OCI-LY7 (cell line): ENCODE results near the gene PRKN.

Source experiments
- CTCF ChIP-seq: fragments of 200-600 bp; sonication (generic); conservative IDR thresholded peaks from 2 replicates; pipeline ENCODE4 v1.5.1; 2014; ENCODE audit warnings: mild to moderate bottlenecking, antibody characterized with exemption, low read length, moderate library complexity, mixed read lengths
- EZH2phosphoT487 ChIP-seq: fragments of 200-600 bp; sonication (generic); IDR thresholded peaks from 2 replicates; pipeline ENCODE4 v1.6.1; 2018; ENCODE audit warnings: low read depth, borderline replicate concordance, mild to moderate bottlenecking, mixed run types, antibody characterized with exemption, low read length, moderate library complexity, mixed read lengths

GRCh38 chr6:162211022-162211421 is 516.5 kb downstream of the PRKN start:
- TF ChIP-seq CTCF (no peak), EZH2phosphoT487 (no peak)
